ENCODE data around the gene TSTD2.

TSTD2 gene

GRCh38 chr9:97560154-97560553, 73.0 kb downstream of the TSTD2 start:
- no peak for DNase-seq

- no peak for DNase-seq
Measured at GRCh38 chr9:97559111-97559514, 74.1 kb downstream of the TSTD2 start.

GRCh38 chr9:97558701-97559101, 74.5 kb downstream of the TSTD2 start:
- DNase-seq: no peak

- no peak for DNase-seq
Measured at GRCh38 chr9:97557606-97558095, 75.5 kb downstream of the TSTD2 start.

GRCh38 chr9:97556721-97557605, 76.2 kb downstream of the TSTD2 start:
- DNase-seq: no peak

GRCh38 chr9:97556036-97556720, 77.0 kb downstream of the TSTD2 start:
- DNase-seq: no peak

GRCh38 chr9:97555164-97555563, 78.0 kb downstream of the TSTD2 start:
- no peak for DNase-seq

GRCh38 chr9:97554566-97555075, 78.5 kb downstream of the TSTD2 start:
- no peak for DNase-seq

- no peak for DNase-seq
Measured at GRCh38 chr9:97553841-97554240, 79.3 kb downstream of the TSTD2 start.

- no peak for DNase-seq
Measured at GRCh38 chr9:97553141-97553540, 80.0 kb downstream of the TSTD2 start.

GRCh38 chr9:97551308-97551707, 81.9 kb downstream of the TSTD2 start:
- DNase-seq: no peak

- no peak for DNase-seq
Measured at GRCh38 chr9:97550386-97550785, 82.8 kb downstream of the TSTD2 start.

Measured in Kasumi-1 (cell line).